KOPT-K1 (cell line): ENCODE results near the gene RNF220.

Experiments used
- H3K27ac ChIP-seq: fragments of 200-600 bp; sonication (generic); 2 replicates; pipeline ENCODE4 v1.5.1; 2016; ENCODE audit warnings: antibody characterized with exemption, mild to moderate bottlenecking, low read depth, low read length; ENCODE audit not compliant: poor library complexity, severe bottlenecking
- H3K36me3 ChIP-seq: fragments of 200-600 bp; sonication (generic); 2 replicates; pipeline ENCODE4 v1.5.1; 2017; ENCODE audit warnings: antibody characterized with exemption, mild to moderate bottlenecking, low read length, moderate library complexity; ENCODE audit not compliant: insufficient read depth
- H3K9me3 ChIP-seq: fragments of 200-600 bp; sonication (generic); 2 replicates; pipeline ENCODE4 v1.5.1; 2017; ENCODE audit warnings: antibody characterized with exemption, low read length, mild to moderate bottlenecking; ENCODE audit not compliant: insufficient read depth, poor library complexity, severe bottlenecking

RNF220 gene

GRCh38 chr1:44390277-44390676 is 14.8 kb upstream of the RNF220 start:
- Histone ChIP-seq H3K36me3 (no peaks in the 10 kb centered on the region), H3K9me3 (no peaks in the 10 kb centered on the region), H3K27ac (no peak overlapping the region)

DNA sequence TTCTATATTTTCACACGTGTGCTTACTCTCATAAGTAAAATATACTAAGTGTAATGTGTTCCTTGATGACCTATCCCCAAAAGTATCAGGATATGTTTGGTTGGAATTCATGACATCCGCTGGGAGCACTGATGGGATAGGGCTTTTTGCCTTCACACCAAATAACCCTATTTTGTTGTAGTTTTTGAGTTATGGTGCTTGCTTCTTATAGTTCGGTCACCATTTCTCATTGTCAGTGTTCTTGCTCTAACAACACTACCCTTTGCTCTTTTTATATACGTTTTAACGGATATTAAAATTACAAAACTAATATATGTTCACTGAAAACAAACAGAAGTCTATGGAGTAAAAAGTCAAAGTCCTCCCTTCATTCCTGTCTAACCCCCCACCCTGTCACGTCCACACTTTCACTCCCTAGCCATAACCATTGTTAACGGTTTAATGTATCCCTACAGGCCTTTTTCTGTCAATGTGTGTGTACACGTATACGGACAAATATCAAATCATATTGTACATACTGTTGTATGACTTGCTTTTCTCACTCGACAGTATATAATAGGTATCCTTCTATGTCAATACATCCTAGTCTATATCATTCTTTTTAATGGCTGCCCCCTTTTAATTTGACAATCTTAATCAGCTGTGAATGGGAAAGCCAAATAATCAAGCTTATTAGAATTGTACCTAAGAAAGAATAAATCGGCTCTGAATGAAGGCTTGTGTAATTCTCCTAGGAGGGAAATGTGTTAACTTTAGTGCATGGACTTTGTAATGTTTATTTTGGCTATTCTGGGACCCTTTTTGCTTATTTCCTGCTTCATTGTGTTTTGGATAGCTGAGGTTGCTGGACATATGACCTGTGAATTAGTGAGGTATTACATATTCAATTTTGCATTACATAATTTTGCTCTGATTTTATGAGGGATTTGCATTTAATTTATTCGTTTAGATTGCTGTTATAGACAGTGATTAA is 3.5 kb upstream of the RNF220 start:
- Histone ChIP-seq H3K36me3 (no peaks in the 10 kb centered on the region), H3K27ac (no peak overlapping the region), H3K9me3 (peaks cover 13% of the 10 kb centered on the region)

- no peak overlapping the region for H3K27ac ChIP-seq
Measured at GRCh38 chr1:44405798-44406736, 1.0 kb downstream of the RNF220 start.

DNA sequence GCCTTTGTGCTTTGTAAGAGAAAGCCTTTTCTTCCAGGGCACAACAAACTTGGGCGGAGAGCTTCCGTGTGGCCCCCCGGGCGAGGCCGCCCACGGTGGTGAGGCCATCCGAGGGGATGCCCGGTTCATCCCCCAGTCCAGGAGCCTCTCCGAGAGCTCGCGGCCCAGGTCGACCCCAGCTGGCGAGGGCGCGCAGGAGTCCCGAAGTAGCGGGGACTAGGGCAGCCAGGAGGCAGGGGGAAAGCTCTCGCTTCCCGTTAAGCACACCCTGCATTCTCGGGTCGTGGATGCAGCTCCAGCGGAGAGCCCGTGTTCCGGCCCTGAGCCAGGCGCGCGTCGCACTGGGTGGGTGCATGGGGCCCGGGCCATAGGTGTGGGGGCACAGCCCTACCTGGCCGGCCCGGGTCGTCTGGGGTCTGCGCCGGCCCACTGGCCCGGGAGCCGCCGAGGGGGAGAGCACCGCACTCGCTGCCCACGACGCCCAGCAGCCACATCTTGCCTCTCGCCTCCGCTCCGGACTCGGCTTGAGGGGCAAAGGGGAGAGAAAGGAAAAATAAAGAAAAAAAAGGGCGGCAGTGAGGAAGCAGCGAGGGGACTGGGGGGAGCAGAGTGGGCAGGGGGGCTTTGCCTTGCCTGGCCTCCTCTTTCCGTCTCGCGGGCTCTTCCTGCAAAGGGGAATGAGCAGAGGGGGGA is 1.8 kb downstream of the RNF220 start:
- H3K9me3 ChIP-seq = peaks cover 26% of the 10 kb centered on the region
- no peak overlapping the region for H3K27ac ChIP-seq
- H3K36me3 ChIP-seq = no peaks in the 10 kb centered on the region

More at GRCh38 chr1:44405798-44406736, 1.0 kb downstream of the RNF220 start:
- peaks cover 26% of the 10 kb centered on the region for H3K9me3 ChIP-seq
- H3K36me3 ChIP-seq = no peaks in the 10 kb centered on the region

DNA sequence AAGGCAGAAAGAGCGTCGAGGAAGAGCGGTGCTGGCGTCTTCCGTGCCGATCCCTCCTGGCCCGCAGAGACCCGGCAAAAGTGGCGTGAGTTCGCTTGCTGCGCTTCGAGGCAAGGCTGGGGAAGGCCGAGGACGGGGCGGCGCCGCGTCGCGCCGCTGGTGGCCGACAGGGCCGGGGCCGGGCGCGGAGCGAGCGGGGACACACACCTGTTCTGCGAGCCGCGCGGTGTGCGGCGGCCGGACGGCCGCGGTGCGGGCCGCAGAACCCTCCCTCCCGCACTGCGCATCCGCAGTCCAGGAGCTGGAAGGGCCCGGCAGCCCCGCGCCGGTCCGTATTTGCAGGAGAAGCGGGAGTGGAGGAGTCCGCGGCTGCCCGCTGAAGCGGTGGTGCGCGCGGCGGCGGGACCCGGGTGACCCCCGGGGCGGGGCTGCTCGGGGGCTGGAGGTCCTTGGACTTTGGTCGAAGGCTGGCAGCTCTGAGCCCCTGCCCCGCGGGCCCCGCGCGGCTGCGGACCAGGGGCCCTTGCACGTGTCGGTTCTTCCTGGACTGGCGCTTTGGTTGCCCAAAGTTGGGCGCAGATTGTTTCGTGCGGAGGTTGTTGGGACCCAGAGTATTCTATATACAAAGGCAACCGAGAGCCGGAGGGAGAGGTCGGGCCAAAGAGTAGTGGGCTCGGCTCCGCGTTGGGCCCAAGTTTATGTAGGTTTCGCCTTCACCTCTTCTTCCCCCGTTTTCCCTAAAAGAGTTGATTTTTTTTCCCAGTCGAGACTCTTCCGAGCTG is 2.6 kb downstream of the RNF220 start:
- Histone ChIP-seq H3K27ac (no peak overlapping the region), H3K36me3 (no peaks in the 10 kb centered on the region), H3K9me3 (peaks cover 26% of the 10 kb centered on the region)

DNA sequence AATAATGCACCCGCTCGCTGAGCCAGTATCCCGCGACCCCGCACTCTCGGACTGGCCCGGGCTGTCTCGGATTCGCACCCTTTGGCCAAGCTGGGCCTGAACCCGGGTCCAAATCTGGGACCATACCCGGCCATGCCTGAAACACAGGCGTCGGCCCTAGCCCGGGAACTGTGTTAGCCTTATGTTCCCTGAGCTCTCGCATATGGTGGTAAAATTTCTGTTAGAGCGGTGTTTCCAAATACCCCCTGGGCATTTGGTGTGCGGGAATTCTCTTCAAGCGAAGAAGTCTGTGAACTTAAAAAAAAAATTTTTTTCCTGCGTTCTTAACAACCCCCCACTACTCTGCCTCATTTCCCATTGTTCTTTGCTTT is 3.1 kb downstream of the RNF220 start:
- Histone ChIP-seq H3K36me3 (no peaks in the 10 kb centered on the region), H3K9me3 (peaks cover 26% of the 10 kb centered on the region), H3K27ac (no peak overlapping the region)

- H3K36me3 ChIP-seq = no peaks in the 10 kb centered on the region
- H3K27ac ChIP-seq = no peak overlapping the region
- peaks cover 26% of the 10 kb centered on the region for H3K9me3 ChIP-seq
Measured at GRCh38 chr1:44408632-44409602, 3.9 kb downstream of the RNF220 start.

GRCh38 chr1:44409757-44410156 is 4.7 kb downstream of the RNF220 start:
- peaks cover 26% of the 10 kb centered on the region for H3K9me3 ChIP-seq
- H3K27ac ChIP-seq = no peak overlapping the region
- no peaks in the 10 kb centered on the region for H3K36me3 ChIP-seq

DNA sequence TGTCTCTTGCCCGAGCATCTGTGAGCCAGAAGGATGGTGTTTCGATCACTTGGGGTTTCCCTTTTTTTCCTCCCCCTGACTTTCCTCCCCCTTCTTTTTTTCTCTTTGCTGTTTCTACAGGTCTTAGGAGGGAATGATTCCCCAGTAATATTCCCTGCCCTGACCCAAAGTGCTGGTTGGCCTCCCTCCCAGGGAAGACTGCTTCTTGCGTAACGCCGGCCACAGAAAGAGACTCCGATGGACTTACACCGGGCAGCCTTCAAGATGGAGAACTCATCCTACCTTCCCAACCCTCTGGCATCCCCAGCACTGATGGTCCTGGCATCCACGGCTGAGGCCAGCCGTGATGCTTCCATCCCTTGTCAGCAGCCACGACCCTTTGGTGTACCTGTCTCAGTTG is 6.8 kb downstream of the RNF220 start:
- Histone ChIP-seq H3K27ac (no peak overlapping the region), H3K36me3 (no peaks in the 10 kb centered on the region), H3K9me3 (peaks cover 9% of the 10 kb centered on the region)

GRCh38 chr1:44412601-44413000 is 7.5 kb downstream of the RNF220 start:
- peaks cover 5% of the 10 kb centered on the region for H3K9me3 ChIP-seq
- H3K27ac ChIP-seq = no peak overlapping the region
- no peaks in the 10 kb centered on the region for H3K36me3 ChIP-seq

DNA sequence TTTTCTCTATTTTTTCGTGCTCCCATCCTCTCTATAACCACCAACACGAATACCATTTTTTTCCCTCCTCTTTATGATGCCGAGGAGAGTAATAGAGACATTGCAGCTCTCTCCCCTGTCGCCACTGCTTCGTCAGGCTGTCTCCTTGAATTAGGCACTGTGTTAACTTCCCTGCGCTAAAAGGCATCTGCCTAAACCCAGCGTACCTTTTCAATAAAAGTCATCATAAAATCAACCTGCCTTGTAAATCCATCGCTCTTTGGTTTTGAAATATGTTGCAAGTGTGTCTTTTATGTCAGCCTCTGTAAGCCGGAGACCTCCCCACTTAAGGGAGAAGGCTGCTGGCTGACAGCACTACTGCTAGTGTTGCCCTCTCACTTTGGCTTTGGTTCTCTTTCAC is 8.7 kb downstream of the RNF220 start:
- Histone ChIP-seq H3K36me3 (no peaks in the 10 kb centered on the region), H3K27ac (no peak overlapping the region), H3K9me3 (no peaks in the 10 kb centered on the region)

DNA sequence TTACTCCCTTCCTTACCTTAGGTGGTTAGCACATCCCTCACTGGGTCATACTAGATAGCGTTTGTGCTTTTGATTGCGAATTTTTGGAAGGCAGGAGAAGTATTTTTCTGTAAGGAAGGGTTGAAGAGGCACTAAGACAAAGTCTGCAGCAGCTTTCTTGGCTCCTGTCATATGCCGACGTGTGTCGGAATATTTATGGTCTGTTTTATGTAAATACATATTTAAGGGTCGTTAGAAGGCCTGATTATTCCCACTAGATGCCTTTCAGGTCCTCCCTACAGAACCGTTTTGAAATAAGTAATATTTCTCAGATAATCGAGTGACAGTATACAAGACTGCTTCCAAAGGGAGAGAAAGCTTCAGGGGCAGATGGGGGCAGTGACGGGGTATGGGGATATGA is 10.0 kb downstream of the RNF220 start:
- H3K27ac ChIP-seq = no peak overlapping the region
- H3K36me3 ChIP-seq = no peaks in the 10 kb centered on the region
- no peaks in the 10 kb centered on the region for H3K9me3 ChIP-seq

GRCh38 chr1:44416408-44416807 is 11.4 kb downstream of the RNF220 start:
- no peak overlapping the region for H3K27ac ChIP-seq
- H3K36me3 ChIP-seq = no peaks in the 10 kb centered on the region
- no peaks in the 10 kb centered on the region for H3K9me3 ChIP-seq
